ENCODE measurements around the gene PRC1. TPM values are rescaled to one million over a fixed set of nuclear protein-coding genes. Genes with fewer than 3 reads are reported as not detected.

The PRC1 gene
- total RNA-seq, 1 experiment from 2014 or later, result 357 TPM

DNA sequence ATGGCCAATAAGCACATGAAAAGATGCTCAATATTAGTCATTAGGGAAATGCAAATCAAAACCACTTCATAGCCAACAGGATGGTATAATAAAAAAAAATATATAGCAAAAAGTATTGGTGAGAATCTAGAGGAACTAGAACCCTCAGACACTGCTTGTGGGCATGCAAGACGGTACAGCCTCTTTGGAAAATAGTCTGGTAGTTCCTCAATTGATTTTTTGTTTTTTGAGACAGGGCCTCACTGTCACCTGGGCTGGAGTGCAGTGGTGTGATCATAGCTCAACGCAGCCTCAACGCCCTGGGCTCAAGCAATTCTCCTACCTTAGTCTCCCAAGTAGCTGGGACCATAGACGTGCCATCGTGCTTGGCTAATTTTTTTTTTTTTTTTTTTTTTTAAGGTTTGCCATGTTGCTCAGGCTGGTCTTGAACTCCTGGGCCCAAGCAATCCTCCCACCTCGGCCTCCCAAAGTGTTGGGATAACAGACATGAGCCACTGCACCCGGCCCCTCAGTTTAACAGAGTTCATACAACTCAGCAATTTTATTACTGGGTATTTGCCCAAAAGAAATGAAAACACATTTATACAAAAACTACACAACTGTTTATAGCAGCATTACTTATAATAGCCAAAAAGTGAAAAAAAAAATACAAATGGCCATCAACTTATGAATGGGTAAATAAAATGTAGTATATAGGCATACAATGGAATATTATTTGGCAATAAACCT is 5.1 kb downstream of the PRC1 start:
- DNase-seq (ENCODE audit: low read depth), result no peak

DNA sequence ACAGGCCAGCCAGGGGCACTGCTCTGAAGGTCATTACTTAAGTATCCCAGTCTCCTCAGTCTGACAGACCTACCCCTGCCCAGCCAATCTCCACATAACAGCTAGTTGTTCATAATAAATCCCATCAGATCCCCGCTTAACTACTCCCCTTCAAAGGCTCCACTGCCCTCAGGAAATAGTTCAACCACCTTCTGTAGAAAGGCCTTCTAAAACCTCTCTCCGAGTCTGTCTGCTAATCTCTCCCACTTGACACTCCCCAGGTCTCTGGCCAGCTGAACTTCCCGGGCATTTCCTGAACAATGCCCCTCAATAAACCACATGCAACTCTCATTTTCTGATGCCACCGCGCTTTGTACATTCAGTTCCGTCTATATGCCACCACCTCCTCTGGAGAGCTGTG is 6.0 kb downstream of the PRC1 start:
- DNase-seq (ENCODE audit: low read depth), result no peak

- DNase-seq (ENCODE audit: low read depth), result no peak
Observed at GRCh38 chr15:90987561-90988141, 6.7 kb downstream of the PRC1 start.

DNA sequence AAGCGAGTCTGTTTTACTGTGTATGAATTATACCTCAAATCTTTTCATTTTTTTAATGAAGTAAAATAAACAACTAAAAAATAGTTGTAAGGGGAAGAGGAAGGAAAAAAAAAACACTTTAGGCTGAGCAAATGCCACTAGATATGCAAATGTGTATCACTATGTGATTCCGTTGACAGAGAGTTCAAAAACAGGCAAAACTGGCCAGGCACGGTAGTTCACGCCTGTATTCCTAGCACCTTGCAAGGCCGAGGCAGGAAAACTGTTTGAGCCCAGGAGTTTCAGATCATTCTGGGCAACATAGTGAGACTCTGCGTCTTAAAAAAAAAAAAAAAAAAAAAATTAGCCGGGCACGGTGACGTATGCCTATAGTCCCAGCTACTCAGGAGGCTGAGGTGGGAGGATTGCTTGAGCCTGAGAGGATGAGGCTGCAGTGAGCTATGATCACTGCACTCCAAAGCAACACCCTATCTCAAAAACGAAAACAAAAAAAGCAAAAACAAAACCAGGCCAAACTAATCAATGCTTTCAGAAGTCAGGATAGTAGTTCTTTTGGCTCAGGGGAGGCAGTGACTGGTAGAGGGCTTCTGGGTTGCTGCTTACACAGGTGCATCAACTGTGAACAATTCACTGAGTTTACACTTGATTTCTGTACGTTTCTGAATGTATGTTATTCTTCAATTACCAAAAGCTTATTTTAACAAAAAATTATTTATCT is 7.4 kb downstream of the PRC1 start:
- no peak for DNase-seq (ENCODE audit: low read depth)

GRCh38 chr15:90982135-90982534 is 12.2 kb downstream of the PRC1 start:
- no peak for DNase-seq (ENCODE audit: low read depth)

DNA sequence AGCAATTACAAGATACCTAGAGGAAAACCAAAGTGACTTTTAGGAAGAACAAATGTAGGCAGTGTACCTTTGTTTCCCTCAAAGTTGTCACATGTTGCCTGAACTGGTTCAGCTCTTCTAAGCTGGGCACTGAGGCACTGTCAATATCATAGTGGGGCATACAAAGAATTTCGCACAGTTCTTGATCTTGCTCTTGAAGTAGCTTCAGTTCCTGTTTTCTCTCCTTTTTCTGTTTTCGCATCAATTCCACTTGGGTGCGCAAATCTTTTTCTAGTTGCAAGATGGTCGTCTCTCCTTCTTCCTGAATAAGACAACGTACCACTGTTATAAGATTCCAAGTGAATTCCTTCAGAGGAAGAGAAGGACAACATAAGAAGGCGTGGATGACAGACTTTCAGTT is 12.7 kb downstream of the PRC1 start:
- no peak for DNase-seq (ENCODE audit: low read depth)

DNA sequence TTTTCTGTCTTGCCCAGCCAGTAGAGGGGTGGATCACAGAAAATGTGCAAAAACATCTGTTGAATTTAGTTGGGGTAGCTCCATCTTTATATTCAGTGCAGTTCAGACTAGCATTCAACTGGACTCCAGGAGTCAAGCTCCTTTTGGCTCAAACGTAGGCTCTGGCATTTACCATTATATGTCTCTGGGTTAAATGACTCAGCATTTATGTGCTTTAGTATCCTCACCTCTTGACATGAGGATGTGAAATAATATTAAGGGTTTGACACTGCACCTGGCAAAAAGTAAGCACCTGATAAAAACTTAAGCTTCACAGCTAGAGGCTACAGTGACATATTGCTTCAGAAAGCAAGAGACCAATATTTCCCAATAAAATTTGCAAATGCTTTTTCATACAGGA is 14.8 kb downstream of the PRC1 start:
- no peak for DNase-seq (ENCODE audit: low read depth)

- no peak for DNase-seq (ENCODE audit: low read depth)
Observed at GRCh38 chr15:90974216-90974615, 20.1 kb downstream of the PRC1 start.

- DNase-seq (ENCODE audit: low read depth), result no peak
Observed at GRCh38 chr15:90972133-90972532, 22.2 kb downstream of the PRC1 start.

GRCh38 chr15:90970274-90970673 is 24.1 kb downstream of the PRC1 start:
- no peak for DNase-seq (ENCODE audit: low read depth)

GRCh38 chr15:90968434-90968833 is 25.9 kb downstream of the PRC1 start:
- no peak for DNase-seq (ENCODE audit: low read depth)

DNA sequence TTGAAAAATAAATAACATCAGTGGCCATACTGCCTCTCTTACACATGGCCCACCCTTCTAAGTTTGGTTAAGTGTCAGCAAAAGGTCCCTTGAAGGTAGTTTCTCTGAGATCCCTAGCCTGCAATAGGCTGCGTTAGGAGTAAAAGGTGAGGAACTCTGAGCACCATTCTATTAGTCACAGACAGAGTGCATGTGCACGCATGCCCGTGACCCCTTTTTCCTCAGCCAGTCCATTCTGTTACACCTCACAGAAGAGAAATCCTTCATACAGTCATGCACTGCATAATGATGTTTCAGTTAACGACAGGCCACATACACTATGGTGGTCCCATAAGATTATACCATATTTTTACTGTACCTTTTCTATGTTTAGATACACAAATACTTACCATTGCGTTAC is 27.1 kb downstream of the PRC1 start:
- no peak for DNase-seq (ENCODE audit: low read depth)

DNA sequence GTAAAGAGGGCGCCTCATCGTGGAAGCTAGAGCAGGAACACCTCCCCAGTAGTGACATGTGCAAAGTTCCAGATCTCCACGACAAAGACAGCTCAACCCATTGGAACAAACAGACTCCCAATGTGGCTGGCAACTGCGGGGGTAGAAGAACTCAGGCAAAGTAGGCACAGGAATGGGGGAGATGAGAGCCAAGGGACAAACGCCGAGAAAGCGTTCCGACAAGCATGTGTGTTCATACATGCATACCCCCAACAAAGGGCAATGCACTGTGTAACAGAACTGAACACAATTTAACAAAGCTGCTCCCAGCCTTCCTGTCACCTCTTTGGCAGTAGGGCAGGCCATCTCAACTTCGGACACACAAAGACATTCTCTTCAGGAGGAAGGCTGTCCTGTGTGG is 28.1 kb downstream of the PRC1 start:
- DNase-seq (ENCODE audit: low read depth), result no peak

- DNase-seq (ENCODE audit: low read depth), result no peak
Observed at GRCh38 chr15:90962021-90962420, 32.3 kb downstream of the PRC1 start.

DNA sequence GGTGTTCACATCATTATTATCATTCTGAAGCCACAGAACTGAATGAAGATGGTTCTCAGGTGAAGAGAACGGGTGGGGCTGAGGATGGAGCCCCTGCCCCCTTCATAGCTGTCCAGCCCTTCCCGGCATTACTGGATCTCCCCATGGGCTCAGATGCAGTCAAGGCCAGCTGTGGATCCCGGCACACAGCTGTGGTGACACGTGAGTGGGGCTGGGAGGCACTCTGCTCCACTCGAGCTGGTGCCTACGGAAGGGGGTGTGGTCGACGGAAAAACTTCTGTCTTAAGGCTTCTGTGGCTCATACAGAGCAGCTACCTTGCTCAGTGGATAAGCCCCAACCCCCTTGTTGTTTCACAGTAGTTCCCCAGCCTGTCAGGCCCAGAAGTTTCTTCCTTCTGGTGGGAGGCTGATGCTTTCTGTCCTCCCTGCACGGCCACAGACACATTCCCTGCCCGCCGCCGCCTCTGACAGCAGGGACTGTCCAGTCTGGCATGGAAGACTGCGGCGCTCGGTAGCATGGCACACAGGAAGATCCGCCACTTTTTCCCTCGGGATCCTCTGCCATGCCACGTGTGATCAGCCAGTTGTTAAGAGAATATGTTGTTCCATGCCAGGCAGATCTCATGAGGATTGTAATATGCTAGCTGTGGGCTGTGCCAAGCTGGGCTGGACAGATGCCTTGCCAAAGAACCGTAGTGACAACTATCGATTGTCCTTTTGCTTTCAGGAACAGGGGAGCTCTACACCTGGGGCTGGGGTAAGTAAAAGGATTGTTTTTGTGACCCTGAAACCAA is 33.8 kb downstream of the PRC1 start:
- DNase-seq (ENCODE audit: low read depth), result no peak

GRCh38 chr15:90959894-90960293 is 34.4 kb downstream of the PRC1 start:
- no peak for DNase-seq (ENCODE audit: low read depth)

DNA sequence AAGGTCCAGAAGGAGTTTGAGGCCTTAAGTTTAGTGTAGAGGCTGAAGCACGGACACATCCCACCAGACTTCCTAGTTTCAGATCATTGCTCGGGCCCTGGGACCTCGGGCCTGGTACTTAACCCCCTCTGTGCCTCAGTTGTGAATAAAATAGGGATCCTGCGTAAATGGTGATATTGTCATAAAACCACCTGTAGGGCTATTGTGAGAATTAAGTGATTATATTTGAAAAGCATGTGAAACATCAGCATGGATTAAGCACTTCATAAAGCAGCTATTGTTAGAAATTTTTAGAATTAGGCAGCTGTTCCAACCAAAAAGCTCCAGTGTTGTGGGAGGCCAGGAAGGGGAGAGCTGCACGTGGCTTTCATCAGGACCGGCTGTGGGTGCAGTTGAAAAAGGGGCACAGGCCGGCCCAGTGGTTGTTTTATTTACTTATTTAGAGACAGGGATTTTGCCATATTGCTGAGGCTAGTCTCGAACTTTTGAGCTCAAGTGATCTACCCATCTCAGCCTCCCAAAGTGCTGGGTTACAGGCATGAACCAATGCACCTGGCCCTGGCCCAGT is 35.2 kb downstream of the PRC1 start:
- no peak for DNase-seq (ENCODE audit: low read depth)

DNA sequence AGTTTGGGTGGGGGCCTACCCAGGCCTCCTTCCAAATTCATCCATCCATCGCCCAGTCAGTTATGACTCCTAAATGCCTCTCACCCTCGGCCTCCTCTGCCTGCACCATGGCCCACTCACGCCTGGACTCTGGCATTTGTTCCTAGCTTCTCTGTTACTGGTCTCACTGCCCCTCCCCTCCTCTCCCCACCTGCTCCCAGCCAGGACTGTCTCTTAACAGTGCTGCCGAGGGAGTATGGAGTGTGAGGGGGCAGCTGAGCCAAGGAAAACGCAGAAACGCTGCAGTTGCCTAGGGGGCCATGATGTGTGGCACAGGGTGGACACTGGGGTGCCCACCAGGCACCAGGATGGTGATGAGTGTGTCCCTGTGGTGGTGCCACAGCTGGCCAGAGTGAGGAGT is 36.5 kb downstream of the PRC1 start:
- DNase-seq (ENCODE audit: low read depth), result no peak

GRCh38 chr15:90957031-90957790 is 37.1 kb downstream of the PRC1 start:
- DNase-seq (ENCODE audit: low read depth), result no peak

DNA sequence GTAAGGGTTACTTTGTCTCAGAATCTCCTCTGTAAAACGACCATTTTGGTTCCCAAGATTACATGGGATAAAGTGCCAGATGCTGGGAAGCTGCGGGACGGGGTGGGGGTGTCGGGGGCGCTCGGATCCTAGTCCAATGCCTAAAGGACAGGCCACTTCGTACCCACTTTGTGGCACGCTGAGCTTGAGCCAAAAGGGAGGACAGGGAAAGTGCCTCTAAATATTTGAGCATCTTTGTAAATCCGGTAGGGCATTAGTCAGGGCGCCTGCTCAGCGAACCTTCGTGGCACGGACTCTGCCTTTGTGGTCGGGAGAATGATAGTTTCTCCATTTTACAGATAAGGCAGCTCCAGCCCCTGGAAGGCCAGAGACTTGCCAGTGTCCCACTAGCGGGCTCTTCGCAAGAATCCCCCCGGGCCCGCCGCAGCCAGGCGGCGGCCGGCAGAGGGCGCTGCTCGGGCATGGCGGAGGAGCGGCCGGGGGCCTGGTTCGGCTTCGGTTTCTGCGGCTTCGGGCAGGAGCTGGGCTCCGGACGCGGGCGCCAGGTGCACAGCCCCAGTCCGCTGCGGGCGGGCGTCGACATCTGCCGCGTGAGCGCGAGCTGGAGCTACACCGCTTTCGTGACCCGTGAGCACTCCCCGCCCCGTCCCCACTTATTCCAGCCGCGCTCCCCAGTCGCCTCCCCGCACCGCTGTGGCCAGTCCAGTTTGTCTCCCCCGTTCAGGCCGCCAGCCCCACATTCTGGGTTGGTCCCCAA is 37.9 kb downstream of the PRC1 start:
- peak; percentile 70 for DNase-seq (ENCODE audit: low read depth)
